ENCODE measurements around the gene PCGF2.
"Not testable (repeated sequence)": the region's sequence is repeated elsewhere in the genome, so short reads cannot be mapped to it uniquely, and the experiment has no call there.

PCGF2 gene

GRCh38 chr17:38789185-38789584, 41.0 kb upstream of the PCGF2 start:
- peak; percentile 22 for DNase-seq (ENCODE audit: low read depth)
- H3K4me3 ChIP-seq (ENCODE audit: low read length): no peak overlapping the region
- no peak for TF ChIP-seq CTCF (conservative IDR thresholded peaks at IDR 0.05; ENCODE audit: low read length)

- DNase-seq (ENCODE audit: low read depth); H3K4me3 ChIP-seq (ENCODE audit: low read length): not testable (repeated sequence)
These were observed 39.9 kb upstream of the PCGF2 start for GRCh38 chr17:38787999-38788398.

GRCh38 chr17:38786372-38786771, 38.2 kb upstream of the PCGF2 start:
- no peak overlapping the region for H3K4me3 ChIP-seq (ENCODE audit: low read length)
- no peak for DNase-seq (ENCODE audit: low read depth)
- no peak for TF ChIP-seq CTCF (conservative IDR thresholded peaks at IDR 0.05; ENCODE audit: low read length)

- H3K4me3 ChIP-seq (ENCODE audit: low read length): no peak overlapping the region
- DNase-seq (ENCODE audit: low read depth): no peak
- TF ChIP-seq CTCF (conservative IDR thresholded peaks at IDR 0.05; ENCODE audit: low read length): no peak
These were observed 35.1 kb upstream of the PCGF2 start for GRCh38 chr17:38783227-38783626.

- TF ChIP-seq CTCF (conservative IDR thresholded peaks at IDR 0.05; ENCODE audit: low read length): no peak
- no peak overlapping the region for H3K4me3 ChIP-seq (ENCODE audit: low read length)
- no peak for DNase-seq (ENCODE audit: low read depth)
These were observed 32.0 kb upstream of the PCGF2 start for GRCh38 chr17:38779965-38780752.

GRCh38 chr17:38777641-38778250, 29.6 kb upstream of the PCGF2 start:
- no peak for DNase-seq (ENCODE audit: low read depth)
- H3K4me3 ChIP-seq (ENCODE audit: low read length): no peak overlapping the region
- no peak for TF ChIP-seq CTCF (conservative IDR thresholded peaks at IDR 0.05; ENCODE audit: low read length)

- DNase-seq (ENCODE audit: low read depth): no peak
- no peak overlapping the region for H3K4me3 ChIP-seq (ENCODE audit: low read length)
- TF ChIP-seq CTCF (conservative IDR thresholded peaks at IDR 0.05; ENCODE audit: low read length): no peak
These were observed 25.1 kb upstream of the PCGF2 start for GRCh38 chr17:38773258-38773657.
